NCI-H187 (cell line): Measurements from ENCODE around the gene CXADR.
A peak's percentile ranks its signal among the peaks of the same experiment; 100 is the strongest.

Experiments used
- DNase-seq, 2 experiments: peaks; one replicate each; lab custom pipeline; 2025; lab: John Stamatoyannopoulos, UW

Gene CXADR

GRCh38 chr21:17542371-17543011, 29.6 kb downstream of the CXADR start:
- DNase-seq, result peak; percentile 39 to 40

DNA sequence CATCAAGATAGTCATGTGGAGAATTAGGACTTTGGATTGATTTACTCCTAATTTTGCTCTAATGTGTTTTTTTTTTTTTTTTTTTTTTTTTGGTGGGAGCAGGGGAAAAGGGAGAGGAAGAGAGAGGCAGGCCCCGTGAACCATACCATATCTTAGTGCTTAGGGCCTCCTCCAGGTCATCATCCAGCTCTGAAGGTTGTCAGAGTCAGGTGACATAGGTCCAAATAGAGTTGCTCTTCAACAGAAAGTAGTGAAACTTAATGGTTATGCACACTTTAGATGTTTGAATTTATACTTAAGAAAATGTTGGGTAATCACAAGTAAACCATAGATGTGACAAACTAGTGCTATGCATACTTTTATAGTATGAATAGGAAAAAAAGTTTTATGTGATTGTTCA, 32.2 kb downstream of the CXADR start:
- DNase-seq, result no peak

DNA sequence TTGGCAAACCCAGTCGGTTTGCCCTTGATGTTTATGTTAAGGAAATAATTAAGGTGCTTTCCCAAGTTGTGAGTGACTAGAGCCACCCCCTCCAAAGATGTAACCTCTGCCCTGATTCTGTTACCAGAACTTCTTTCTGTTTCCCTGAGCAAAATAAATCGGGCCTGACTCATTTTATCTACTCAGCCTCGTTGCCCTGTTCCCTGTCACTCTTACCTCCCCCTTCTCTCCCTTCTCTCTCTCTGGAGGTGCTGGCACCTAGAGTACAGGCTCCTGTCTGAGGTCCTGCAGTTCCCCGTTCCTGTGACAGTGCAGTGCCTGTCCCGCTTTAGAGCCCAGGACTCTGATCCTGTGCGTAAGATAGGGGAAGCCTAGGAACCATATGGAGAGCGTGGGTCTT, 35.4 kb downstream of the CXADR start:
- DNase-seq, result no peak

- no peak for DNase-seq
These were observed 37.9 kb downstream of the CXADR start for GRCh38 chr21:17550671-17551308.

DNA sequence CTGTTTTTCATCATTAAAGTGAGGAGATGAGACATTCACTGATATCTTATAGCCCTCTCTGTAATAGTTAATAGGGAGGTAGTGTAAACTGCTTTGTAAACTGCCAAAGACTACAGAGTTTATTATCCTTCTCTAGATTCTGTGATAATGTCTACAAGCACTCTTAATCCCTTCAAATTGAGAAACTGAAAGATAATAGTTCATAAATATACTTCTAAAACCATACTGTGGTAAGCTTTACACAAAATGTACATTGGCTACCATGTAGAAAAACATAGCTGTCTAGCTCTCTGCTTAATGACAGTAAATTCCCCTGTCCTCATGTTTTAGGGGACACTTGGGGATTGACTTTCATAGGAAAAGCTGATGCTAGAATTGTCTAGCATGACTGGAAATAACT, 39.6 kb downstream of the CXADR start:
- no peak for DNase-seq

DNA sequence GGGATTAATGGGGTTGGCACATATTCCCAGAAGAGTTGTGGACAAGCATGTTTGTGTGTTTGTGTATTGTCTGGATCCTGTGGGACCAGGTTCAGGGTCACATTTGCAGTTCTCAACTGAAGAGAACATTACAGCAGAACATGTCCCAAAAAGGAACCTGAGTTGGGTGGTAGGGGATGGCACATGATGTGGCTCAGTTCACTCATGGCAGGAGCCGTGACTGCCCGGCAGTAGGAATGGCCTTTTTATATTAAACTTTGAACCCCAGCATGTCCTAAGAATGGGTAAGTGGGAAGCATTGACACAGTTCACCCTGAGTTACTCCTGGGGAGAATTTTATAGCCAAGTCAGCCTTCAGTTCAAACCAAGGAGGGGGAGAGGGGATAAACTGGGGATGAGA, 41.3 kb downstream of the CXADR start:
- no peak for DNase-seq

DNA sequence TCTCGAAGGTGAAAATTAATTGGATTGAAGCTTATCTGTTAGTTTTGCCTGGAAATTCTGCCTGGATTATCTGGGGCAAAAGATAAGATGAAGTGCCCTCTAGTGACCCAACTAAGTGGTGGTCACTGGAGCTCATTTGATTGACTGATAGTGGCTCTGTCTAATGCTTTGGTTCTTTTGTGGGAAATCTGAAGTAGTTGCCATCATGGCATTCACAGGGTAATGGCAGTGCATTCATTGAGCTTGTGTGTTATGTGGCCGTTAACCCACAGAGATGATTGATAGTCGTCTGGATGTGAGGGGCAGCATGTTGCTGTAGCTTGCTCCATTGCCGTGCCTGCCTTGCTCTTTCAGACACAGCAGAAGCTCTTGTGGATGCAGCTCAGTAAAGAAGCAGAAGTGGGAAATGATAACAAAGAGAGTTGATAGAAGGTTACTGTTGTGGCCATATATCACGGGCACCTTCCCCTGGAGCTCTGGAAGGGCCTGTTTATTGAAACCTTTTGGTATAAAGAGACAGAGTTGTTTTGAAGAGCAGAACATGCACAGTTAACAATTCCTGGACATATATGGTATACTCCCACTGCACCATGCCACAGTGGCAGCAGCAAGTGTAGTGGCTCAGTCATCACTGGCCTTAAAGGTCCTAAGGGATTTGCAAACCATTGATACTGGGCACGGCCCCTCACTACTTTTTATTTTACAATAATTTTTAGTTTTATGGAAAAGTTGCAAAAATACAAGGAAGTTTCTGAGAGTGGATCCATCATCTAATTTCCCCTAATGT, 42.0 kb downstream of the CXADR start:
- DNase-seq, result peak; percentile 65 to 68

DNA sequence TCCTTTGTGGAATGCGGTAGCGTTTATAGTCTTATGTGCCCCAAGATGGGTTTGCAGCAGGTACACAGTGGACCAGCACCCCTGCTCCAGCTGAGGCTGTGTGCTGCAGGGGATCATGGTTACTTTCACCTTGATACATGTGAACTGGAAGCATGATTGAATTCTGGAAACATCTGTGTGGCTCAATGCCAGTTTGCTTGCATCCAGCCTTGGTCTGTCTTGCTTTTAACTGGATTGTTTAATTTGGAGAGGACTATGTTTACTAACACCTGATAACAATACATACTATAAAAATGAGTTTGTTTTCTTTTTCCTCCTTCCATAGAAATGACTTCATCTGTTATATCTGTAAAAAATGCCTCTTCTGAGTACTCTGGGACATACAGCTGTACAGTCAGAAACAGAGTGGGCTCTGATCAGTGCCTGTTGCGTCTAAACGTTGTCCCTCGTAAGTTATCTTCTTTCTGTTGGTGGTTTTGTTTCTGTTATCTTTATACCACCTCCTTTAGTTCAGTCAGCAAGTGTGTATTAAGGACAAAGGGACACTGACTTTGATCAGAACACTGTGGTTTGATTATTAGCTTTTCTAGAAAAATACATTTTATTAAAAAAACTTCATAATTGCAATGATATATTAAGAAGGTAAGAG, 47.7 kb downstream of the CXADR start:
- DNase-seq, result no peak

- no peak for DNase-seq
These were observed 57.9 kb downstream of the CXADR start for GRCh38 chr21:17570786-17571185.

DNA sequence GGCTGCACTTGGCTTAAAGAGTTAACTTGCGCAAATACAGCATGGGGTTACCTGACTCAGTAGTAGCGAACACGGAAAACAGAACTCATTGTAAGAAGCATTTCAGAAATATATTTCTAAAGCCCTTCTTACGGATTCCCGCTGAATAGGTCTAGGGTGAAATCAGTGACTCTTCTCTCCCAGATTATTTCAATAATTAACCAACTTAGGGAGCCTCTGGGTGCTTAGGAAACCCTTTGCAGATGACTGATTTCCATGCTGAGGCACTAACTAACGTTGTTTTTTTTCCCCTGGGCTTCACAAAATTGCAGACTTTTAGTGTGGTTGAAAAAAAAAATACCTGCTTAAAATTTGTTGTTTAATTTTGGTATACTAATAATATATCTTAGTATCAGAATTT, 59.6 kb downstream of the CXADR start:
- no peak for DNase-seq

- DNase-seq, result no peak
These were observed 62.2 kb downstream of the CXADR start for GRCh38 chr21:17575076-17575475.

GRCh38 chr21:17576080-17576835, 63.4 kb downstream of the CXADR start:
- no peak for DNase-seq

DNA sequence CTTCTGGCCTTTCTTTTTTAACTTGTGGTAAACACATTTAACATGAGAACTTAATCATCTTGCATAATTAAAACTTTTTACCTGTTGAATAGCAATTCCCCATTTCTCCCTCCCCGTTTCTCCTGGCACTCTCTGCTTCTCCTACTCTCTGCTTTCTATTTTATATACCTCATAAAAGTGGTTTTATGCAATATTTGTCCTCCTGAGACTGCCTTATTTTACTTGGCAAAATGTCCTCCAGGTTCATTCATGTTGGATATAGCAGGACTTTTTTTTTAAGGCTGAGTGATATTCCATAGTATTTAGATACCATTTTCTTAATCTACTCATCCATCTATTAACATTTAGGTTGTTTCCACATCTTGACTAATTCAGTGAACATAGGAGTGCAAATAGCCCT, 64.9 kb downstream of the CXADR start:
- no peak for DNase-seq

DNA sequence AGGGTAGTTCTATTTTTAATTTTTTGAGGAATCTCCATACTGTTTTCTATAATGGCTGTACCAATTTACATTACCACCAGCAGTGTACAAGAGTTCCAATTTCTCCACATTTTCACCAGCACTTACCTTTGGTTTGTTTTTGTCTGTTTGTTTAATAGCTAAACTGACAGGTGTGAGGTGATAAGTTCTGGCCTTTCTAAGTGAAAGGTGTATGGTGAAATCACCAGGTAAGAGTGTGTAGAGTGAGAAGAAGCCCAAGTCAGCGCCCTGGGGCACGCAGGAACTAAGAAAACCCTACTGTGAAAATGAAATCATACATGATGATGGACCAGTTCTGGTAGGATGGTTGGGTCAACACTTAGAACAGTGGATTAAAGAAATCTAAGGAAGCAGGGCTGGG, 65.3 kb downstream of the CXADR start:
- DNase-seq, result no peak

DNA sequence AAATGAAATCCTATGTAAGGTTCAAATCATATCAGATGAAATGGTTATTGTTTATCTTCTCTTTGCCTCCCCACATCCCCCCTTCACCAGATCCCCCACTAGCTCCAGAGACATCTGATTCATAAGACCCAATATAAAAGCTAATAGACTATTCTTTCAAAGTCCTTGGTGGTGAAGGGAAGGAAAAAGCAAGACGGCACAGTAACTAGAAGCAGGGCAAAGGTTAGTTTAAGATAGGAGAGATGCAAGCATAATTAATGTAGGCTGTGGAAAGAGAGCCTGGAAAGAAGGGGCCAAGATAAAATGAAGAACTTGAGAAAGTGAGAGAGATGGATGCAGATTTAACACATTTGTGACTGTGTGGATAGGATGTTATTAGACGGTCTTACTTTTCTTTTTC, 66.0 kb downstream of the CXADR start:
- no peak for DNase-seq

DNA sequence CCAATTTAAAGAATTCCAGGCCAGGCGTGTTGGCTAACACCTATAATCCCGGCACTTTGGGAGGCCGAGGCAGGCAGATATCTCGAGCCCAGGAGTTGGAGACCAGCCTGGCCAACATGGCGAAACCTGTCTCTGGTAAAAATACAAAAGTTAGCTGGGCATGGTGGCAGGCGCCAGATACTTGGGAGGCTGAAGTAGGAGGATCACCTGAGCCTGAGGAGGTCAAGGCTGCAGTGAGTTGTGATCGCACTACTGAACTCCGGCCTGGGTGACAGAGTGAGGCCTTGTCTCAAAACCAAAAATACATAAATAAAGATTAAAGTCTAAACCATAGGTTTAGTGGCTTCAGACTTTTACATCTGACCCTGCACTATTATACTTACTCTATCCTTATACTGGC, 67.5 kb downstream of the CXADR start:
- no peak for DNase-seq

DNA sequence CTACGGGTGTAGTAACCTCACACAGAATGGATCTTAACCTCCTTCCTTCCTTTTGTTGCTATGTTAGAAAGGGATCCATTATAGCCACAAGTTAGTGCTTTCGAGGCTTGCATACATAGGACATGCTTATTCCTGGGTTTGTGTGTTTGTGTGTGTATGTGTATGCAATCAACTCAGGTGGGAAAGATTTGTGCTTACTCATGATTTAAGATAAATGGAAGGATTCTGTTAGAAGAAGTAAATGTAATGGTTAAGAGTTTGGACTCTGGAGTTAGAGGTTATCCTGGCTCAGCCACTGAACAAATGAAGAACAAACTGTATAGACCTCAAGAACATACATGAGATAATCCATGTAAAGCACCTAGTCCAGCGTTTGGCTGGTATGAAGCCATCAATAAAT, 71.1 kb downstream of the CXADR start:
- DNase-seq, result no peak

DNA sequence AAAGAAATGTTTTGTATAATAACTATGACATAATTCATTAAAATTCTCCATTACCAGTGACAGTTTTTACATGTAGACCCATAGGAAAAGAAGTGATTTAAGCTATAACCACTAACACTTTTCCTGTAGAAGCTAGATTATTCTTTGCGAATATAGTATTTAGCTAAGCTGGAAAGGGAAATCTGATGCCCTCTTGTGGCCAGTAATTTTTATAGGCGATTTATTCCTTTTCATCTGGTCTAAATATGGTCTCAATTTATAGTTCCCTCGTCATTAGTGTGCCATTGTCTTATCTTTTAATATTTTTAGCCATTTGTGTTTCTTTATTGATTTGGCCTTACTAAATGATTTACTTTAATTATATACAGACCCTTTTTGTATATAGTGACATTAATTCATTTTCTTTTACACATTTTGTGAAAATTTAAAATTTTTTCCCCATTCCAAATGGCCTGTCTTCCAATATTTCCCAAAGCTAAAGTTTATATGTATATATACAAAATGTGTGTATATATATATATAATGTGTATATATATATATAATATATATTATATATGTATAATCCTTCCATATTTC, 73.1 kb downstream of the CXADR start:
- DNase-seq, result peak; percentile 8 to 30

- DNase-seq, result no peak
These were observed 77.6 kb downstream of the CXADR start for GRCh38 chr21:17590430-17590829.

- DNase-seq, result no peak
These were observed 84.8 kb downstream of the CXADR start for GRCh38 chr21:17597680-17598079.

GRCh38 chr21:17598437-17598836, 85.6 kb downstream of the CXADR start:
- no peak for DNase-seq

DNA sequence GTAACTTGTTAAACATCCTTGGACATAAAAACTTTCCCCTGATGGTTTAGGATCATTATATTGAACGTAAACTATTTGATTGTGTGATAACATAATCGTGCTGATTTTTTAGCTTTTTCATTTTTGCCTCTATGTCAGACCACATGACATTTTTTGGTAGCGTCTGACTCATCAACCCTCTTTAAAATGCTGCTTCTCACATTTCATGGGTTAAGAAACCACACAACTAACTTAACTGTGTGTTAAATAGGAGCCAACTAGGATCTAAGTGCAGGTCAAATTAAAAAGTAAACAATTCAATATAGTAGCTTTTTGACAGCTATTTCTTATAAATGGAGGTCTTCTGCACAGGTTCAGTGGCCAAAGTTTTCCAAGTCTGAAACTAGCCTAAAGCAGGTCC, 90.0 kb downstream of the CXADR start:
- no peak for DNase-seq
